GM23338 (cell line): ENCODE measurements around the gene CHD9NB.

Source experiments
- CREB1 ChIP-seq: fragments of 250-450 bp; sonication (Bioruptor Pico); IDR thresholded peaks from 2 replicates; pipeline ENCODE4 v1.5.0; 2020; ENCODE audit warnings: low read depth, mild to moderate bottlenecking, moderate library complexity
- CTCF ChIP-seq, 2 experiments: fragments of 200-600 bp in 1 of 2; sonication (generic) in 1 of 2; conservative IDR thresholded peaks; 2 replicates each; pipeline versions ENCODE4 v1.5.1 to v1.6.1; 2016 to 2017; ENCODE audit warnings: antibody characterized with exemption in 2 of 2, low read depth in 2 of 2, mild to moderate bottlenecking in 2 of 2, moderate library complexity in 1 of 2
- ETS1 ChIP-seq: IDR thresholded peaks from 2 replicates; pipeline ENCODE4 v1.6.1; 2016; ENCODE audit warnings: antibody characterized with exemption
- EZH2 ChIP-seq: fragments of 200-600 bp; sonication (generic); IDR thresholded peaks from one replicate; pipeline ENCODE4 v1.8.0; 2017; ENCODE audit warnings: antibody characterized with exemption, mild to moderate bottlenecking, low read depth; ENCODE audit not compliant: unreplicated experiment
- EZH2phosphoT487 ChIP-seq: fragments of 200-600 bp; sonication (generic); IDR thresholded peaks from one replicate; pipeline ENCODE4 v1.8.1; 2018; ENCODE audit warnings: antibody characterized with exemption; ENCODE audit not compliant: unreplicated experiment
- JUNB ChIP-seq: IDR thresholded peaks from one replicate; pipeline ENCODE4 v1.6.1; 2016; ENCODE audit warnings: antibody characterized with exemption; ENCODE audit not compliant: unreplicated experiment
- NANOG ChIP-seq: IDR thresholded peaks from 2 replicates; pipeline ENCODE4 v1.6.1; 2016; ENCODE audit warnings: antibody characterized with exemption, borderline replicate concordance
- POLR2AphosphoS5 ChIP-seq: IDR thresholded peaks from 2 replicates; pipeline ENCODE4 v1.6.1; 2016; ENCODE audit warnings: antibody characterized with exemption, low read depth
- REST ChIP-seq: IDR thresholded peaks from one replicate; pipeline ENCODE4 v1.6.1; 2018; ENCODE audit warnings: antibody characterized with exemption; ENCODE audit not compliant: unreplicated experiment
- STAT1 ChIP-seq: IDR thresholded peaks from one replicate; pipeline ENCODE4 v1.6.1; 2016; ENCODE audit warnings: antibody characterized with exemption; ENCODE audit not compliant: unreplicated experiment
- ZNF114 ChIP-seq: fragments of 250-450 bp; sonication (Bioruptor Pico); IDR thresholded peaks from 2 replicates; pipeline ENCODE4 v1.5.0; 2020; ENCODE audit warnings: mild to moderate bottlenecking, moderate library complexity
- ZNF462 ChIP-seq: fragments of 250-450 bp; sonication (Bioruptor Pico); IDR thresholded peaks from 2 replicates; pipeline ENCODE4 v1.5.0; 2020; ENCODE audit warnings: mild to moderate bottlenecking, moderate library complexity

GRCh38 chr16:53093162-53093744 is 40.6 kb upstream of the CHD9NB start:
- TF ChIP-seq JUNB = no peak
- TF ChIP-seq EZH2 = no peak
- TF ChIP-seq CTCF (conservative IDR thresholded peaks at IDR 0.05; ENCODE audit: low read depth in 2 of 2) = no peak
- no peak for TF ChIP-seq POLR2AphosphoS5
- no peak for TF ChIP-seq REST
- no peak for TF ChIP-seq CREB1
- TF ChIP-seq EZH2phosphoT487 = no peak
- no peak for TF ChIP-seq ETS1
- no peak for TF ChIP-seq NANOG
- no peak for TF ChIP-seq STAT1
- TF ChIP-seq ZNF114 (CRISPR knock-in tag) = no peak
- no peak for TF ChIP-seq ZNF462 (CRISPR knock-in tag)
